GM23248 (cell line): Measurements from ENCODE around the gene CACFD1. TPM values are rescaled to one million over a fixed set of nuclear protein-coding genes. Genes with fewer than 3 reads are reported as not detected.

Experiments used
- DNase-seq: peaks from one replicate; pipeline ENCODE4 v3.0.0-alpha.2; 2015
- H2AFZ ChIP-seq: fragments of 200-600 bp; sonication (generic); 2 replicates; pipeline ENCODE4 v1.6.1; 2016; ENCODE audit warnings: antibody characterized with exemption
- H3F3A ChIP-seq: fragments of 200-600 bp; sonication (generic); 2 replicates; pipeline ENCODE4 v1.6.1; 2016; ENCODE audit warnings: mild to moderate bottlenecking, antibody characterized with exemption, mixed run types; ENCODE audit not compliant: insufficient read depth
- H3K27ac ChIP-seq: fragments of 200-600 bp; sonication (generic); 2 replicates; pipeline ENCODE4 v1.5.1; 2016; ENCODE audit warnings: mild to moderate bottlenecking
- H3K27me3 ChIP-seq: fragments of 200-600 bp; sonication (generic); replicated peaks from 2 replicates; pipeline ENCODE4 v1.6.1; 2016; ENCODE audit warnings: mild to moderate bottlenecking; ENCODE audit not compliant: insufficient read depth
- H3K36me3 ChIP-seq: fragments of 200-600 bp; sonication (generic); 2 replicates; pipeline ENCODE4 v1.6.1; 2016; ENCODE audit warnings: low read depth, mild to moderate bottlenecking
- H3K4me1 ChIP-seq: fragments of 200-600 bp; sonication (generic); 2 replicates; pipeline ENCODE4 v1.6.1; 2016; ENCODE audit warnings: mild to moderate bottlenecking; ENCODE audit not compliant: insufficient read depth
- H3K4me2 ChIP-seq: fragments of 200-600 bp; sonication (generic); one replicate; pipeline ENCODE4 v1.6.1; 2016; ENCODE audit warnings: mild to moderate bottlenecking; ENCODE audit not compliant: unreplicated experiment
- H3K4me3 ChIP-seq: fragments of 200-600 bp; sonication (generic); 2 replicates; pipeline ENCODE4 v1.5.1; 2016; ENCODE audit warnings: mild to moderate bottlenecking
- H3K79me2 ChIP-seq: fragments of 200-600 bp; sonication (generic); 2 replicates; pipeline ENCODE4 v1.6.1; 2016; ENCODE audit warnings: mild to moderate bottlenecking; ENCODE audit not compliant: insufficient read depth
- H3K9ac ChIP-seq: fragments of 200-600 bp; sonication (generic); 2 replicates; pipeline ENCODE4 v1.6.1; 2016; ENCODE audit warnings: mild to moderate bottlenecking
- H3K9me2 ChIP-seq: fragments of 200-600 bp; sonication (generic); 2 replicates; pipeline ENCODE4 v1.6.1; 2016; ENCODE audit warnings: mixed run types, mild to moderate bottlenecking, moderate library complexity; ENCODE audit not compliant: insufficient read depth
- H3K9me3 ChIP-seq: fragments of 200-600 bp; sonication (generic); one replicate; pipeline ENCODE4 v1.6.1; 2017; ENCODE audit warnings: low read depth
- H4K20me1 ChIP-seq: fragments of 200-600 bp; sonication (generic); 2 replicates; pipeline ENCODE4 v1.6.0; 2016; ENCODE audit not compliant: insufficient read depth
- EZH2 ChIP-seq: fragments of 200-600 bp; sonication (generic); IDR thresholded peaks from 2 replicates; pipeline ENCODE4 v1.6.1; 2018; ENCODE audit warnings: antibody characterized with exemption, mild to moderate bottlenecking; ENCODE audit not compliant: insufficient read depth, poor library complexity, severe bottlenecking
- EZH2phosphoT487 ChIP-seq: fragments of 200-600 bp; sonication (generic); IDR thresholded peaks from 2 replicates; pipeline ENCODE4 v1.6.1; 2018; ENCODE audit warnings: antibody characterized with exemption, moderate library complexity, mild to moderate bottlenecking, low read depth; ENCODE audit not compliant: insufficient read depth
- WGBS, 2 experiments: methylation state at CpG; one replicate each; pipeline ENCODE4 v1.1.6; 2015 to 2017; ENCODE audit warnings: low lambda C conversion rate in 2 of 2, low coverage in 1 of 2; ENCODE audit errors: missing lambda C conversion rate in 2 of 2; 5-methylcytosine and 5-hydroxymethylcytosine counted together
- in situ Hi-C: fragments of 300-500 bp; cut with MboI; formaldehyde crosslinking; loops from 2 replicates; pipeline ENCODE4 v1.15.0; 2020
- polyA plus RNA-seq: library from polyadenylated mRNA; unstranded; fragments of >200 nt; fragmentation: Nextera tagmentation; extraction: Ambion mirVana; gene quantifications from 2 replicates; pipeline ENCODE4 v1.2.1, GENCODE V29; 2016
- total RNA-seq: library from RNA; depleted of rRNA; stranded (reverse); fragments of >200 nt; shearing (Covaris generic); gene quantifications from 2 replicates; pipeline ENCODE4 v1.2.3, GENCODE V29; 2014

Gene CACFD1
- total and polyA plus RNA-seq, 2 experiments from 2014 or later = 4.7 to 7.0 TPM

- TF ChIP-seq EZH2 = no peak
- TF ChIP-seq EZH2phosphoT487 = no peak
- in situ Hi-C loops = no loop called here
- Histone ChIP-seq H3K9me3 (no peaks in the 10 kb centered on the region), H3K27me3 (no peaks in the 10 kb centered on the region), H3K4me2 (no peak overlapping the region), H3K4me1 (no peaks in the 10 kb centered on the region), H3K9me2 (no peaks in the 10 kb centered on the region), H3K27ac (no peak overlapping the region), H3K9ac (no peak overlapping the region), H3F3A (no peaks in the 10 kb centered on the region), H2AFZ (no peak overlapping the region), H3K79me2 (no peaks in the 10 kb centered on the region), H3K36me3 (no peaks in the 10 kb centered on the region), H3K4me3 (no peak overlapping the region), H4K20me1 (no peaks in the 10 kb centered on the region)
- no peak for DNase-seq
- 77 to 78% methylated on average over 11 of the region's 11 CpGs for WGBS, 2 experiments
Observed at GRCh38 chr9:133433351-133433843, 26.4 kb upstream of the CACFD1 start.

- TF ChIP-seq EZH2 = no peak
- no peak for TF ChIP-seq EZH2phosphoT487
- no peaks in the 10 kb centered on the region for H3K9me3 ChIP-seq
- 64 to 66% methylated on average over 13 to 16 of the region's 16 CpGs for WGBS, 2 experiments
- no peak overlapping the region for H3K4me3 ChIP-seq
- DNase-seq = no peak
- H3K9me2 ChIP-seq = no peaks in the 10 kb centered on the region
- H3K9ac ChIP-seq = no peak overlapping the region
- in situ Hi-C loops = no loop called here
- no peak overlapping the region for H2AFZ ChIP-seq
- no peak overlapping the region for H3K27ac ChIP-seq
- H3K36me3 ChIP-seq = no peaks in the 10 kb centered on the region
- no peaks in the 10 kb centered on the region for H3K79me2 ChIP-seq
- no peaks in the 10 kb centered on the region for H3K4me1 ChIP-seq
- no peak overlapping the region for H3K4me2 ChIP-seq
- no peaks in the 10 kb centered on the region for H3F3A ChIP-seq
- H3K27me3 ChIP-seq = no peaks in the 10 kb centered on the region
- no peaks in the 10 kb centered on the region for H4K20me1 ChIP-seq
Observed at GRCh38 chr9:133436681-133437080, 23.1 kb upstream of the CACFD1 start.

- Histone ChIP-seq H3K4me2 (no peak overlapping the region), H3K9me2 (no peaks in the 10 kb centered on the region), H3K9me3 (no peaks in the 10 kb centered on the region), H3K79me2 (no peaks in the 10 kb centered on the region), H4K20me1 (no peaks in the 10 kb centered on the region), H3K36me3 (no peaks in the 10 kb centered on the region), H3K9ac (no peak overlapping the region), H3K27me3 (no peaks in the 10 kb centered on the region), H3F3A (no peaks in the 10 kb centered on the region), H3K4me1 (no peaks in the 10 kb centered on the region), H3K27ac (no peak overlapping the region), H2AFZ (no peak overlapping the region), H3K4me3 (no peak overlapping the region)
- in situ Hi-C loops = no loop called here
- TF ChIP-seq EZH2phosphoT487 = no peak
- no peak for TF ChIP-seq EZH2
- DNase-seq = no peak
- 80 to 81% methylated on average over 20 of the region's 20 CpGs for WGBS, 2 experiments
Observed at GRCh38 chr9:133437753-133438531, 21.8 kb upstream of the CACFD1 start.

GRCh38 chr9:133439337-133439736 is 20.4 kb upstream of the CACFD1 start:
- no peaks in the 10 kb centered on the region for H3K36me3 ChIP-seq
- no peak overlapping the region for H2AFZ ChIP-seq
- no peaks in the 10 kb centered on the region for H3K9me3 ChIP-seq
- H3K4me1 ChIP-seq = no peaks in the 10 kb centered on the region
- H3K9me2 ChIP-seq = no peaks in the 10 kb centered on the region
- no peak overlapping the region for H3K9ac ChIP-seq
- H4K20me1 ChIP-seq = no peaks in the 10 kb centered on the region
- H3K4me3 ChIP-seq = no peak overlapping the region
- no peaks in the 10 kb centered on the region for H3F3A ChIP-seq
- H3K79me2 ChIP-seq = no peaks in the 10 kb centered on the region
- no peaks in the 10 kb centered on the region for H3K27me3 ChIP-seq
- TF ChIP-seq EZH2 = no peak
- TF ChIP-seq EZH2phosphoT487 = no peak
- WGBS, 2 experiments = 73 to 76% methylated on average over 4 of the region's 4 CpGs
- H3K4me2 ChIP-seq = no peak overlapping the region
- DNase-seq = no peak
- in situ Hi-C loops = no loop called here
- no peak overlapping the region for H3K27ac ChIP-seq
